HUES48 (cell line): ENCODE measurements around the gene PRKAG2.
"Not testable (repeated sequence)": the region's sequence is repeated elsewhere in the genome, so short reads cannot be mapped to it uniquely, and the experiment has no call there.

ENCODE experiments used
- H3K27ac ChIP-seq: one replicate; pipeline ENCODE4 v1.7.0; 2013; ENCODE audit warnings: low read depth, low read length, inconsistent platforms
- H3K27me3 ChIP-seq: 2 replicates; pipeline ENCODE4 v1.6.1; 2013; ENCODE audit warnings: mild to moderate bottlenecking, low read length; ENCODE audit not compliant: control insufficient read depth, insufficient read depth
- H3K36me3 ChIP-seq: 2 replicates; pipeline ENCODE4 v1.6.1; 2013; ENCODE audit warnings: low read length; ENCODE audit not compliant: control insufficient read depth, insufficient read depth
- H3K4me1 ChIP-seq: 2 replicates; pipeline ENCODE4 v1.6.1; 2013; ENCODE audit warnings: mild to moderate bottlenecking, low read length; ENCODE audit not compliant: control insufficient read depth, insufficient read depth
- H3K4me3 ChIP-seq: 2 replicates; pipeline ENCODE4 v1.5.1; 2013; ENCODE audit warnings: mild to moderate bottlenecking, low read depth, low read length
- H3K9ac ChIP-seq: 2 replicates; pipeline ENCODE4 v1.6.1; 2013; ENCODE audit warnings: mild to moderate bottlenecking, low read depth, low read length, moderate library complexity
- H3K9me3 ChIP-seq: 2 replicates; pipeline ENCODE4 v1.6.1; 2013; ENCODE audit warnings: low read length; ENCODE audit not compliant: control insufficient read depth, insufficient read depth

The PRKAG2 gene

GRCh38 chr7:151579644-151580043 lies 297.3 kb downstream of the PRKAG2 start:
- no peaks in the 10 kb centered on the region for H3K4me1 ChIP-seq
- no peak overlapping the region for H3K27ac ChIP-seq
- H3K9ac ChIP-seq, result no peak overlapping the region
- no peaks in the 10 kb centered on the region for H3K36me3 ChIP-seq
- H3K4me3 ChIP-seq, result no peak overlapping the region
- no peaks in the 10 kb centered on the region for H3K27me3 ChIP-seq
- peaks cover 7% of the 10 kb centered on the region for H3K9me3 ChIP-seq

GRCh38 chr7:151575410-151575809 lies 301.5 kb downstream of the PRKAG2 start:
- peaks cover 7% of the 10 kb centered on the region for H3K9me3 ChIP-seq
- no peaks in the 10 kb centered on the region for H3K36me3 ChIP-seq
- no peak overlapping the region for H3K9ac ChIP-seq
- no peaks in the 10 kb centered on the region for H3K4me1 ChIP-seq
- no peaks in the 10 kb centered on the region for H3K27me3 ChIP-seq
- H3K4me3 ChIP-seq, result no peak overlapping the region
- no peak overlapping the region for H3K27ac ChIP-seq

- not testable (repeated sequence) for H3K9ac ChIP-seq, H3K36me3 ChIP-seq, H3K4me1 ChIP-seq, H3K27me3 ChIP-seq, H3K4me3 ChIP-seq, H3K9me3 ChIP-seq, H3K27ac ChIP-seq
Observed at GRCh38 chr7:151573046-151573445, 303.9 kb downstream of the PRKAG2 start.

- Histone ChIP-seq H3K9ac (no peak overlapping the region), H3K27ac (no peak overlapping the region), H3K4me3 (no peak overlapping the region), H3K9me3 (no peaks in the 10 kb centered on the region), H3K27me3 (no peaks in the 10 kb centered on the region), H3K36me3 (no peaks in the 10 kb centered on the region), H3K4me1 (peaks cover 12% of the 10 kb centered on the region)
Observed at GRCh38 chr7:151572136-151572535, 304.8 kb downstream of the PRKAG2 start.

- no peaks in the 10 kb centered on the region for H3K36me3 ChIP-seq
Observed at GRCh38 chr7:151571471-151571870, 305.4 kb downstream of the PRKAG2 start.

GRCh38 chr7:151570366-151570915 lies 306.5 kb downstream of the PRKAG2 start:
- Histone ChIP-seq H3K9me3 (no peaks in the 10 kb centered on the region), H3K4me1 (peaks cover 18% of the 10 kb centered on the region), H3K9ac (no peak overlapping the region), H3K36me3 (no peaks in the 10 kb centered on the region), H3K4me3 (no peak overlapping the region), H3K27me3 (no peaks in the 10 kb centered on the region), H3K27ac (no peak overlapping the region)

More at GRCh38 chr7:151571471-151571870, 305.4 kb downstream of the PRKAG2 start:
- H3K4me1 ChIP-seq, result peaks cover 18% of the 10 kb centered on the region
- no peaks in the 10 kb centered on the region for H3K27me3 ChIP-seq
- no peaks in the 10 kb centered on the region for H3K9me3 ChIP-seq
- H3K9ac ChIP-seq, result no peak overlapping the region
- H3K4me3 ChIP-seq, result no peak overlapping the region
- H3K27ac ChIP-seq, result no peak overlapping the region

- Histone ChIP-seq H3K27ac (no peak overlapping the region), H3K27me3 (no peaks in the 10 kb centered on the region), H3K4me1 (peaks cover 18% of the 10 kb centered on the region), H3K9ac (no peak overlapping the region), H3K9me3 (no peaks in the 10 kb centered on the region), H3K4me3 (no peak overlapping the region), H3K36me3 (no peaks in the 10 kb centered on the region)
Observed at GRCh38 chr7:151568956-151569940, 307.7 kb downstream of the PRKAG2 start.

- Histone ChIP-seq H3K9ac (no peak overlapping the region), H3K27me3 (no peaks in the 10 kb centered on the region), H3K4me1 (peaks cover 18% of the 10 kb centered on the region), H3K36me3 (no peaks in the 10 kb centered on the region), H3K4me3 (no peak overlapping the region), H3K9me3 (no peaks in the 10 kb centered on the region), H3K27ac (no peak overlapping the region)
Observed at GRCh38 chr7:151566897-151567320, 310.0 kb downstream of the PRKAG2 start.

GRCh38 chr7:151565541-151565940 lies 311.4 kb downstream of the PRKAG2 start:
- no peak overlapping the region for H3K27ac ChIP-seq
- H3K9ac ChIP-seq, result no peak overlapping the region
- peaks cover 18% of the 10 kb centered on the region for H3K4me1 ChIP-seq
- no peaks in the 10 kb centered on the region for H3K27me3 ChIP-seq
- H3K9me3 ChIP-seq, result no peaks in the 10 kb centered on the region
- no peaks in the 10 kb centered on the region for H3K36me3 ChIP-seq
- H3K4me3 ChIP-seq, result no peak overlapping the region

GRCh38 chr7:151560243-151560642 lies 316.7 kb downstream of the PRKAG2 start:
- H3K36me3 ChIP-seq, result 0 out of 2 replicates have a peak, but pooled peaks cover 5% of the 10 kb centered on the region

GRCh38 chr7:151559557-151560183 lies 317.2 kb downstream of the PRKAG2 start:
- Histone ChIP-seq H3K9ac (no peak overlapping the region), H3K36me3 (0 out of 2 replicates have a peak, but pooled peaks cover 5% of the 10 kb centered on the region), H3K27ac (no peak overlapping the region), H3K4me3 (no peak overlapping the region), H3K27me3 (no peaks in the 10 kb centered on the region), H3K4me1 (no peaks in the 10 kb centered on the region), H3K9me3 (no peaks in the 10 kb centered on the region)

More at GRCh38 chr7:151560243-151560642, 316.7 kb downstream of the PRKAG2 start:
- no peaks in the 10 kb centered on the region for H3K9me3 ChIP-seq
- no peak overlapping the region for H3K9ac ChIP-seq
- H3K4me3 ChIP-seq, result no peak overlapping the region
- H3K27ac ChIP-seq, result no peak overlapping the region
- H3K4me1 ChIP-seq, result no peaks in the 10 kb centered on the region
- no peaks in the 10 kb centered on the region for H3K27me3 ChIP-seq
